Smooth muscle cell (in vitro differentiated cells): ENCODE measurements around the gene ZNF319. TPM values are rescaled to one million over a fixed set of nuclear protein-coding genes. Genes with fewer than 3 reads are reported as not detected.

Source experiments
- DNase-seq: peaks from one replicate; lab custom pipeline; 2025; ENCODE audit not compliant: unreplicated experiment; lab: John Stamatoyannopoulos, UW
- H2AFZ ChIP-seq: fragments of 200-600 bp; sonication (generic); 2 replicates; pipeline ENCODE4 v1.6.0; 2016; ENCODE audit warnings: antibody characterized with exemption, low read depth, mild to moderate bottlenecking
- H3F3A ChIP-seq: fragments of 200-600 bp; sonication (generic); 2 replicates; pipeline ENCODE4 v1.6.0; 2017; ENCODE audit warnings: antibody characterized with exemption, low read depth
- H3K27ac ChIP-seq: fragments of 200-600 bp; sonication (generic); 2 replicates; pipeline ENCODE4 v1.5.1; 2016; ENCODE audit warnings: low read depth, mild to moderate bottlenecking
- H3K27me3 ChIP-seq: fragments of 200-600 bp; sonication (generic); 2 replicates; pipeline ENCODE4 v1.6.1; 2016; ENCODE audit warnings: low read depth, mild to moderate bottlenecking
- H3K36me3 ChIP-seq: fragments of 200-600 bp; sonication (generic); 2 replicates; pipeline ENCODE4 v1.5.1; 2016; ENCODE audit warnings: low read depth
- H3K4me1 ChIP-seq: fragments of 200-600 bp; sonication (generic); 2 replicates; pipeline ENCODE4 v1.5.1; 2016; ENCODE audit warnings: low read depth
- H3K4me2 ChIP-seq: fragments of 200-600 bp; sonication (generic); 2 replicates; pipeline ENCODE4 v1.6.0; 2016; ENCODE audit warnings: mild to moderate bottlenecking
- H3K4me3 ChIP-seq: fragments of 200-600 bp; sonication (generic); 2 replicates; pipeline ENCODE4 v1.5.1; 2016; ENCODE audit warnings: mild to moderate bottlenecking
- H3K79me2 ChIP-seq: fragments of 200-600 bp; sonication (generic); 2 replicates; pipeline ENCODE4 v1.6.0; 2016; ENCODE audit warnings: low read depth, mild to moderate bottlenecking
- H3K9ac ChIP-seq: fragments of 200-600 bp; sonication (generic); 2 replicates; pipeline ENCODE4 v1.6.0; 2016; ENCODE audit warnings: low read depth
- H3K9me3 ChIP-seq: fragments of 200-600 bp; sonication (generic); replicated peaks from 2 replicates; pipeline ENCODE4 v1.5.1; 2016; ENCODE audit warnings: low read depth
- H4K20me1 ChIP-seq: fragments of 200-600 bp; sonication (generic); 2 replicates; pipeline ENCODE4 v1.6.0; 2016; ENCODE audit warnings: low read depth
- CTCF ChIP-seq: fragments of 200-600 bp; sonication (generic); IDR thresholded peaks from 2 replicates; pipeline ENCODE4 v1.5.1; 2017; ENCODE audit warnings: borderline replicate concordance, mild to moderate bottlenecking, antibody characterized with exemption; ENCODE audit not compliant: insufficient read depth, poor library complexity, severe bottlenecking
- WGBS: methylation state at CpG from one replicate; pipeline ENCODE4 v1.1.7; 2016; ENCODE audit warnings: low lambda C conversion rate; 5-methylcytosine and 5-hydroxymethylcytosine counted together
- polyA plus RNA-seq: library from polyadenylated mRNA; unstranded; fragments of >200 nt; fragmentation: Nextera tagmentation; extraction: Ambion mirVana; gene quantifications from 2 replicates; pipeline ENCODE4 v1.2.1, GENCODE V29; 2016
- total RNA-seq: library from RNA; depleted of rRNA; stranded (reverse); fragments of >200 nt; gene quantifications from 2 replicates; pipeline ENCODE4 v1.2.3, GENCODE V29; 2014

ZNF319 gene
- total and polyA plus RNA-seq, 2 experiments from 2014 or later = 3.1 to 4.0 TPM

GRCh38 chr16:57976331-57976796 is 24.1 kb downstream of the ZNF319 start:
- Histone ChIP-seq H3K27me3 (no peaks in the 10 kb centered on the region), H3K4me2 (no peak overlapping the region), H3K4me1 (peaks cover 8% of the 10 kb centered on the region), H3K4me3 (no peak overlapping the region), H3K79me2 (no peaks in the 10 kb centered on the region), H3K27ac (no peak overlapping the region), H3F3A (no peaks in the 10 kb centered on the region), H3K36me3 (no peaks in the 10 kb centered on the region), H3K9me3 (no peaks in the 10 kb centered on the region), H4K20me1 (no peaks in the 10 kb centered on the region), H3K9ac (no peak overlapping the region), H2AFZ (no peak overlapping the region)
- no peak for DNase-seq
- 94% methylated on average over 2 of the region's 2 CpGs for WGBS
- no peak for TF ChIP-seq CTCF

- Histone ChIP-seq H3K27ac (no peak overlapping the region), H3K79me2 (no peaks in the 10 kb centered on the region), H2AFZ (no peak overlapping the region), H3K9ac (no peak overlapping the region), H4K20me1 (no peaks in the 10 kb centered on the region), H3K4me2 (no peak overlapping the region), H3K4me1 (peaks cover 8% of the 10 kb centered on the region), H3K4me3 (no peak overlapping the region), H3F3A (no peaks in the 10 kb centered on the region), H3K36me3 (no peaks in the 10 kb centered on the region), H3K27me3 (no peaks in the 10 kb centered on the region), H3K9me3 (no peaks in the 10 kb centered on the region)
- no peak for TF ChIP-seq CTCF
- DNase-seq = no peak
- 93% methylated on average over 4 of the region's 4 CpGs for WGBS
These were observed 28.2 kb downstream of the ZNF319 start for GRCh38 chr16:57972306-57972705.

- H3K27me3 ChIP-seq = no peaks in the 10 kb centered on the region
These were observed 28.6 kb downstream of the ZNF319 start for GRCh38 chr16:57971848-57972247.

More at GRCh38 chr16:57971848-57972247, 28.6 kb downstream of the ZNF319 start:
- Histone ChIP-seq H3K4me2 (no peak overlapping the region), H3K79me2 (no peaks in the 10 kb centered on the region), H2AFZ (no peak overlapping the region), H3K36me3 (no peaks in the 10 kb centered on the region), H3K4me3 (no peak overlapping the region), H4K20me1 (no peaks in the 10 kb centered on the region), H3K27ac (no peak overlapping the region), H3K9ac (no peak overlapping the region), H3K4me1 (peaks cover 8% of the 10 kb centered on the region), H3F3A (no peaks in the 10 kb centered on the region), H3K9me3 (no peaks in the 10 kb centered on the region)
- 80% methylated on average over 1 of the region's 1 CpG for WGBS
- no peak for DNase-seq
- no peak for TF ChIP-seq CTCF
